Activated CD4-positive, CD25-positive, alpha-beta regulatory T cell treated with anti-CD3 and anti-CD28 coated beads, Interleukin-2, amount 50 U/mL, for 16 hours (primary cell): ENCODE data around the gene TTYH3.

Experiments used
- DNase-seq: peaks from one replicate; pipeline ENCODE4 v3.0.0-alpha.2; 2020; ENCODE audit warnings: low read depth, low spot score

The TTYH3 gene

DNA sequence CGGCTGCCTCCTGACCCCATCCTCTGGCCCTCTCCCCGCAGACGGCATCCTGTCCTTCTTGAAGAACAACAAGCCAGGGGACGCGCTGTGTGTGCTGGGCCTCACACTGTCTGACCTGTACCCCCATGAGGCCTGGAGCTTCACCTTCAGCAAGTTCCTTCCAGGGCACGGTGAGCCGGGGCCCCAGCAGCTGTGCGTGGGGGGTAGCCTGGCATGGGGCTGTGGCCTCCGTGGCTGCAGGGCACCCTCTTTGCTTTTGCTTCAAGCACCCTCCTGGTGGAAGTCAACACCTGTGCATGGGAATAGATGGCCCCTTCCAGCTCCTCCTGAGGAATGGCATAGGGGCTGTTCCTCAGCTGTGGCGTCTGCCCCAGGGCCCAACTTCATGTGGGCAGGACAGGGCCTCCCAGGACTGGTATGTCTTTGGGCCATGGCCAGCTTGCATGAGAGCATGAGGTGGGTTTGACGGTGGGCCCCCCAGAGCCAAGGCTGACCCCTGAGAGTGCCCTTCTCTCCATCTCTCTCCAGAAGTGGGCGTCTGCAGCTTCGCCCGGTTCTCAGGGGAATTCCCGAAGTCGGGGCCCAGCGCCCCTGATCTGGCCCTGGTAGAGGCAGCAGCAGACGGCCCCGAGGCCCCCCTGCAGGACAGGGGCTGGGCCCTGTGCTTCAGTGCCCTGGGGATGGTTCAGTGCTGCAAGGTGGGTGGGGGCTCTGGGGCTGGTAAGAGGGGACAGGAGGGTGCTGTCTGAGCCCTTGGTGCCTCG, 76.9 kb downstream of the TTYH3 start:
- DNase-seq = no peak

DNA sequence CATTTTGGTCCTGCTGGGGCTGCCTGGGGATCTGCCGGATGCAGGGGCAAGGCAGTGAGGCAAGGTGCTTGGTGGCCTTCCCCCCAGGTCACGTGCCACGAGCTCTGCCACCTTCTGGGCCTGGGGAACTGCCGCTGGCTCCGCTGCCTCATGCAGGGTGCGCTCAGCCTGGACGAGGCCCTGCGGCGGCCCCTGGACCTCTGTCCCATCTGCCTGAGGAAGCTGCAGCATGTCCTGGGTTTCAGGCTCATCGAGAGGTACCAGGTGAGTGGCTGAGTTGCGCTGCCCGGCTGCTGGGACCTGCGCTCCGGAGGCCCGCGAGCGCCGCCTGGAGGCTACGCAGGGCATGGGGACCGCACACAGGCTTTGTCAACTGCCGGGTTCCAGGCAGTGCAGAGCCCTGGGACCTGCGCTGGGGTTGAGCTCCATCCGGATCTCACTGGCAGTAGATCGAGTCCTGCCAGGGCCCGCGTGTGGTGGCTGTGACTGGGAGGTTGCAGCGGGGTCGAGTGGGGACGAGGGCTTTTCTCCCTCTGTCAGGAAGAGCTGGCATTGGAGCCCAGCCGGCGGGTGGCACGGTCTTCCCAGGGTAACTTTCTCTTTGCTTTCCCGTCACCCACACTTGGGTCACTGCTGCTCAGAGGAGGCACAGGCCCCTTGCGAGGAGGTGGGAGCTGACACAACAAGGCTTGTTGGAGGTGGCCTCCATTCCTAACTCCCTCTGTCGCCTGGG, 77.9 kb downstream of the TTYH3 start:
- peak; percentile 54 for DNase-seq

DNA sequence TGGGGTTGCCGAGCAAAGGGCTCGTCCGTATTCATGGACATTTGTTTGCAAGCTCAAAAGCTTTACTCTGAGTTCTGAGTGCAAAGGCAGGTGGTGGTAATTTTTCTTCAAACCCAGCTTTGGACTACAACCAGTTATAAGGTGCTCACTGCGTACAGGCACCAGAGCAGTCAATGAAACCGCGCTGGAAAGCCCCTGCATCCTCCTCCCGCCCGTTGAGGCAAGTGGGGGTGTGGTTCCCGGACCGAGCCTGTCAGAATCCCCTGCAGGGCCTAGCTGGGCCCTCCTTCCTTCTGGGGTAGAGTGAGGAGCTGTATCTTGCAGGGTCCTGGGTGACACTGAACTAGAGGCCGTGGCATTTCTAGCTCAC, 78.5 kb downstream of the TTYH3 start:
- peak; percentile 43 for DNase-seq

DNA sequence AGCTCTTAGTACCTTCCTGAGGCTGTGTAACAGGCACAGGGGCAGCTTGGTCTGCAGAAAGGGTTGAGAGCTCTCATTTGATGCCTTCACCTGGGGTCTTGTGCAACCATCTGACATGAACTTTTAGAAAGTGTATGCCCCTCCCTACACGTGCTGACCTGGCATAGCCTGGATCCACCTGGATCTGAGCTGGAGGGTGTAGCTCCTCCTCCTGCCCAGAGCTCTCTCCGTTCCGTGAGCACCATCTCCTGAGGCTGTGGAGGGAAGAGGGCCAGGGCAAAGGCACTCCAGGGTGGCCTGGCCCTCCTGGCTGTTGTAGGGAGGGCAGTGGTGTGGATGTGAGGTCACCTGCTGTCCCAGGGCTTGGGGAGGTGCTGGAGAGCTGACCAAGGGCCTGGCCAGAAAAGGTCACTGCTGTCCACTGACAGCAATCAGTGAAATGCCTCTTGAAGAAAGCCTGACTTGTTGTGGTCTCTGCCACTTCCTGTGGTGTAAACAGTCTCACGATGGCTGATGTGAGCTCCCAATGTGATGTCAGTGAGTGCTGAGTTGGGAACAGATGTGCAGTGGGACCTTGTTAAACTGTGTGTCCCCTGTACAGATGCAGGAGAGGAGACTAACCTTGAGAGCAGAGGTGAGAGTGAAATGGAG, 79.2 kb downstream of the TTYH3 start:
- DNase-seq = peak; percentile 26

DNA sequence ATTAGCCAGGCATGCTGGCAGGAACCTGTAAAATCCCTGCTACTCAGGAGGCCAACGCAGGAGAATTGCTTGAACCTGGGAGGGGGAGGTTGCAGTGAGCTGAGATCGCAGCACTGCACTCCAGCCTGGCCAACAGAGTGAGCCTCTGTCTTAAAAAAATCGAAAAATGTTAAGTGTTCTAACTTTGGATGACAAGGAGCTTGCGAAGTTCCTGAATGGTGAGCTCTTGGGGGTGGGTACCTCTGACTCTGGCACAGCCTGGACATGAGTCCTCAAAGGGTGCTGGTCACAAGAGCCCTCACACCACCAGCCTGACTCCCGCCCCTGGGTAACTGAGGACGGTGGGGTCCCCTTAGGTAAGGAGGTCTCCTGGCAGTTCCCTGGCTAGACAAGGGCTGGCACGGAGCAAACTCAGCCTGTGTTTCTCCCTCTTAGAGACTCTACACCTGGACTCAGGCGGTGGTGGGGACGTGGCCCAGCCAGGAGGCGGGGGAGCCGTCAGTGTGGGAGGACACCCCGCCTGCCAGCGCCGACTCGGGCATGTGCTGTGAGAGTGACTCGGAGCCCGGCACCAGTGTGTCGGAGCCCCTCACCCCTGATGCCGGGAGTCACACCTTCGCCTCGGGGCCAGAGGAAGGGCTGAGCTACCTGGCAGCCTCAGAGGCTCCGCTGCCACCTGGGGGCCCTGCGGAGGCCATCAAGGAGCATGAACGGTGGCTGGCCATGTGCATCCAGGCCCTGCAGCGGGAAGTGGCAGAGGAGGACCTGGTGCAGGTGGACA, 80.3 kb downstream of the TTYH3 start:
- no peak for DNase-seq

DNA sequence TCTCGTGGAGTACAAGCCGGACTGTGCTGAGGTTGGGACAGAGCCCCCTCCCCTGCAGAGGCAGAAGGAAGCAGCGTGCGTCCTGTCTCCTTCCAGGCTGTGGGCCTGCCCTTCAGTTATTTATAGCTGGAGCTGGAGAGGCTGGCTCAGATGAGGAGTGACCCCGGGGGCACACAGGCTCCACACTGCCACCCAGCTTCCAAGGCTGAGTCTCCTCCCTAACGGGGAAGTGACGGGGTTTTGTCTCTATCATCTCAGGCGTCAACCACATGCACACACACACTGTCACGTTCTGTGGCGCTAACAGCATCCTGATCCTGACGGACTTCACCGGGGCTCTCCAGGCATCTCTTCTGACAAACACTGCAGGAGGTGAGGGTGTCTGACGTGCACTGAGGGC, 81.6 kb downstream of the TTYH3 start:
- DNase-seq = no peak

DNA sequence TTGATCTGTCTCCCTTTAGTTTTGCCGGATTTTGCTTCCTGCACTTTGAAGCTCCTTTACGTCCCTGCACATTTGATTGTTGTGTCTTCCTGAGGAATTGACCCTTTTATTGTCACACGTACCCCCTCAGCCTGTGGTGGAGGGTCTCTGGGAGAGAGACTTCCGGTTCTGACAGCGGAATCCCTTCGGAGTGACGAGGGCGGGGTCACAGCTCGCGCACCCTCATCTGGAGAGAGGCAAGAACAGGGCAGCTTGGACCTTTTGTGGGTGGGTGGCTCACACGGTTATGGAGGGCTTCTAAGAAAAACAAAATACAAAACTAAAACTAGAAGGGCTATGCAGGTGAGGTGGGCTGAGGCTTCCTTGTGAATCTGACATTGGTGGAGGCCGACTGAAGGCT, 82.2 kb downstream of the TTYH3 start:
- no peak for DNase-seq
